ENCODE data around the gene HIRA. TPM values are rescaled to one million over a fixed set of nuclear protein-coding genes. Genes with fewer than 3 reads are reported as not detected.

HIRA gene
- total and polyA plus RNA-seq, 9 of the 15 experiments (the other 6 are each of a cell fraction or from before 2014, with no cell fraction given): 0.96 to 132 (median 58.4) TPM

- TF ChIP-seq, protein P1, sequence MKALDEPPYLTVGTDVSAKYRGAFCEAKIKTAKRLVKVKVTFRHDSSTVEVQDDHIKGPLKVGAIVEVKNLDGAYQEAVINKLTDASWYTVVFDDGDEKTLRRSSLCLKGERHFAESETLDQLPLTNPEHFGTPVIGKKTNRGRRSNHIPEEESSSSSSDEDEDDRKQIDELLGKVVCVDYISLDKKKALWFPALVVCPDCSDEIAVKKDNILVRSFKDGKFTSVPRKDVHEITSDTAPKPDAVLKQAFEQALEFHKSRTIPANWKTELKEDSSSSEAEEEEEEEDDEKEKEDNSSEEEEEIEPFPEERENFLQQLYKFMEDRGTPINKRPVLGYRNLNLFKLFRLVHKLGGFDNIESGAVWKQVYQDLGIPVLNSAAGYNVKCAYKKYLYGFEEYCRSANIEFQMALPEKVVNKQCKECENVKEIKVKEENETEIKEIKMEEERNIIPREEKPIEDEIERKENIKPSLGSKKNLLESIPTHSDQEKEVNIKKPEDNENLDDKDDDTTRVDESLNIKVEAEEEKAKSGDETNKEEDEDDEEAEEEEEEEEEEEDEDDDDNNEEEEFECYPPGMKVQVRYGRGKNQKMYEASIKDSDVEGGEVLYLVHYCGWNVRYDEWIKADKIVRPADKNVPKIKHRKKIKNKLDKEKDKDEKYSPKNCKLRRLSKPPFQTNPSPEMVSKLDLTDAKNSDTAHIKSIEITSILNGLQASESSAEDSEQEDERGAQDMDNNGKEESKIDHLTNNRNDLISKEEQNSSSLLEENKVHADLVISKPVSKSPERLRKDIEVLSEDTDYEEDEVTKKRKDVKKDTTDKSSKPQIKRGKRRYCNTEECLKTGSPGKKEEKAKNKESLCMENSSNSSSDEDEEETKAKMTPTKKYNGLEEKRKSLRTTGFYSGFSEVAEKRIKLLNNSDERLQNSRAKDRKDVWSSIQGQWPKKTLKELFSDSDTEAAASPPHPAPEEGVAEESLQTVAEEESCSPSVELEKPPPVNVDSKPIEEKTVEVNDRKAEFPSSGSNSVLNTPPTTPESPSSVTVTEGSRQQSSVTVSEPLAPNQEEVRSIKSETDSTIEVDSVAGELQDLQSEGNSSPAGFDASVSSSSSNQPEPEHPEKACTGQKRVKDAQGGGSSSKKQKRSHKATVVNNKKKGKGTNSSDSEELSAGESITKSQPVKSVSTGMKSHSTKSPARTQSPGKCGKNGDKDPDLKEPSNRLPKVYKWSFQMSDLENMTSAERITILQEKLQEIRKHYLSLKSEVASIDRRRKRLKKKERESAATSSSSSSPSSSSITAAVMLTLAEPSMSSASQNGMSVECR (CRISPR knock-in tag; IDR thresholded peaks at IDR 0.05): no peak
- TF ChIP-seq, protein P2, sequence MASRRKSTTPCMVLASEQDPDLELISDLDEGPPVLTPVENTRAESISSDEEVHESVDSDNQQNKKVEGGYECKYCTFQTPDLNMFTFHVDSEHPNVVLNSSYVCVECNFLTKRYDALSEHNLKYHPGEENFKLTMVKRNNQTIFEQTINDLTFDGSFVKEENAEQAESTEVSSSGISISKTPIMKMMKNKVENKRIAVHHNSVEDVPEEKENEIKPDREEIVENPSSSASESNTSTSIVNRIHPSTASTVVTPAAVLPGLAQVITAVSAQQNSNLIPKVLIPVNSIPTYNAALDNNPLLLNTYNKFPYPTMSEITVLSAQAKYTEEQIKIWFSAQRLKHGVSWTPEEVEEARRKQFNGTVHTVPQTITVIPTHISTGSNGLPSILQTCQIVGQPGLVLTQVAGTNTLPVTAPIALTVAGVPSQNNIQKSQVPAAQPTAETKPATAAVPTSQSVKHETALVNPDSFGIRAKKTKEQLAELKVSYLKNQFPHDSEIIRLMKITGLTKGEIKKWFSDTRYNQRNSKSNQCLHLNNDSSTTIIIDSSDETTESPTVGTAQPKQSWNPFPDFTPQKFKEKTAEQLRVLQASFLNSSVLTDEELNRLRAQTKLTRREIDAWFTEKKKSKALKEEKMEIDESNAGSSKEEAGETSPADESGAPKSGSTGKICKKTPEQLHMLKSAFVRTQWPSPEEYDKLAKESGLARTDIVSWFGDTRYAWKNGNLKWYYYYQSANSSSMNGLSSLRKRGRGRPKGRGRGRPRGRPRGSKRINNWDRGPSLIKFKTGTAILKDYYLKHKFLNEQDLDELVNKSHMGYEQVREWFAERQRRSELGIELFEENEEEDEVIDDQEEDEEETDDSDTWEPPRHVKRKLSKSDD (conservative IDR thresholded peaks at IDR 0.05; ENCODE audit: low read length): no peak
- TF ChIP-seq MEIS2 (IDR thresholded peaks at IDR 0.05; ENCODE audit: partially characterized antibody) (no peak), ZNF707 (CRISPR knock-in tag; conservative IDR thresholded peaks at IDR 0.05) (0 out of 2 replicates have a peak, but pooled peaks have one; percentile 3), ZNF384 (IDR thresholded peaks at IDR 0.05; ENCODE audit: low read depth, low read length) (no peak), ZNF41 (CRISPR knock-in tag; conservative IDR thresholded peaks at IDR 0.05) (no peak), KAT7 (CRISPR knock-in tag; IDR thresholded peaks at IDR 0.05; ENCODE audit: borderline replicate concordance) (no peak), SNAPC5 (CRISPR knock-in tag; IDR thresholded peaks at IDR 0.05) (no peak), ZNF717 (CRISPR knock-in tag; IDR thresholded peaks at IDR 0.05) (no peak), ZNF347 (CRISPR knock-in tag; IDR thresholded peaks at IDR 0.05; ENCODE audit: low read depth) (no peak), ILK (tag; IDR thresholded peaks at IDR 0.05; ENCODE audit: borderline replicate concordance, low read depth) (no peak), ZNF282 (CRISPR knock-in tag; IDR thresholded peaks at IDR 0.05) (no peak), ZNF668 (CRISPR knock-in tag; IDR thresholded peaks at IDR 0.05) (no peak), TCF3 (CRISPR knock-in tag; IDR thresholded peaks at IDR 0.05) (no peak), FOXO4 (CRISPR knock-in tag; IDR thresholded peaks at IDR 0.05) (0 out of 2 replicates have a peak, but pooled peaks have one; percentile 27), RAD21 (CRISPR knock-in tag; conservative IDR thresholded peaks at IDR 0.05 in 1 of 2, IDR thresholded peaks at IDR 0.05 in 1 of 2) (no peak), ASH1L (IDR thresholded peaks at IDR 0.05; ENCODE audit: borderline replicate concordance, low read depth, partially characterized antibody) (no peak)
- TF ChIP-seq, protein P3, sequence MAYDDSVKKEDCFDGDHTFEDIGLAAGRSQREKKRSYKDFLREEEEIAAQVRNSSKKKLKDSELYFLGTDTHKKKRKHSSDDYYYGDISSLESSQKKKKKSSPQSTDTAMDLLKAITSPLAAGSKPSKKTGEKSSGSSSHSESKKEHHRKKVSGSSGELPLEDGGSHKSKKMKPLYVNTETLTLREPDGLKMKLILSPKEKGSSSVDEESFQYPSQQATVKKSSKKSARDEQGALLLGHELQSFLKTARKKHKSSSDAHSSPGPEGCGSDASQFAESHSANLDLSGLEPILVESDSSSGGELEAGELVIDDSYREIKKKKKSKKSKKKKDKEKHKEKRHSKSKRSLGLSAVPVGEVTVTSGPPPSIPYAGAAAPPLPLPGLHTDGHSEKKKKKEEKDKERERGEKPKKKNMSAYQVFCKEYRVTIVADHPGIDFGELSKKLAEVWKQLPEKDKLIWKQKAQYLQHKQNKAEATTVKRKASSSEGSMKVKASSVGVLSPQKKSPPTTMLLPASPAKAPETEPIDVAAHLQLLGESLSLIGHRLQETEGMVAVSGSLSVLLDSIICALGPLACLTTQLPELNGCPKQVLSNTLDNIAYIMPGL (CRISPR knock-in tag; IDR thresholded peaks at IDR 0.05): no peak
Measured at GRCh38 chr22:19434401-19434800, 2.9 kb upstream of the HIRA start (continued).
